Measurements from ENCODE around the gene FAM171A1. TPM values are rescaled to one million over a fixed set of nuclear protein-coding genes. Genes with fewer than 3 reads are reported as not detected.

The FAM171A1 gene
- total RNA-seq, 1 experiment from 2014 or later = 46.5 TPM

- Histone ChIP-seq H3K4me1 (ENCODE audit: insufficient read depth, low read length, poor library complexity, severe bottlenecking) (no peaks in the 10 kb centered on the region), H3K36me3 (ENCODE audit: insufficient read depth, low read length, poor library complexity, severe bottlenecking) (no peaks in the 10 kb centered on the region), H3K9me3 (ENCODE audit: low read depth, low read length, poor library complexity, severe bottlenecking) (no peaks in the 10 kb centered on the region), H3K27me3 (replicated peaks; ENCODE audit: insufficient read depth, low read depth, low read length, poor library complexity) (no peaks in the 10 kb centered on the region), H3K4me3 (ENCODE audit: low read depth, low read length, poor library complexity, severe bottlenecking) (no peak overlapping the region), H3K27ac (ENCODE audit: low read depth, low read length, poor library complexity, severe bottlenecking) (no peak overlapping the region)
- TF ChIP-seq CTCF (conservative IDR thresholded peaks at IDR 0.05; ENCODE audit: low read depth, low read length) (no peak), EZH2 (IDR thresholded peaks at IDR 0.05; ENCODE audit: borderline replicate concordance, low read depth, low read length, poor library complexity, severe bottlenecking) (no peak)
- intact Hi-C loops (cut with micrococcal nuclease; ENCODE audit: unreplicated experiment) = no loop called here
- BruUV-seq (replicated peaks) = no TSS peak
- ChIA-PET CTCF (no interaction called here), POLR2A (ENCODE audit: low non-redundant PET) (no interaction called here)
- no peak for DNase-seq (ENCODE audit: low spot score)
Measured at GRCh38 chr10:15223174-15223573, 147.9 kb downstream of the FAM171A1 start.

DNA sequence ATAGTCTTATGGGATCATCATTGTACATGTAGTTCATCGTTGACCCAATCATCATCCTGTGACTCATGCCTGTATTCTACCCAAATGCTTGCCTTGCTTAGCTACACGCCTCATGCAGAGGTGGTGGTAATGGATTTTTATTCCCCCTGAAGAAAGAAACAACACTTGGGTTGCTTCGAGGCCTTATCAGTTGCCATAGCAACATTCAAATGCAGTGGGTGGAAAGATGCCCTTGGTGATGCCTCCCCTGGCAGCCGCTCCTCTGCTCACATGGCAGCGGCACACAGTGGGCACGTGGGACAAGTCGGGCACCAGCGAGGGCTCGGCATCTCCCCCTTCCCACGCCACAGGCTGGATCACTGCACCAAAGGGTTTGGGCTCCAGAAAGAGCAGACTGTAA is 148.6 kb downstream of the FAM171A1 start:
- BruUV-seq (replicated peaks) = no TSS peak
- POLR2A ChIA-PET (ENCODE audit: low non-redundant PET) = no interaction called here
- H3K4me3 ChIP-seq (ENCODE audit: low read depth, low read length, poor library complexity, severe bottlenecking) = no peak overlapping the region
- no peaks in the 10 kb centered on the region for H3K9me3 ChIP-seq (ENCODE audit: low read depth, low read length, poor library complexity, severe bottlenecking)
- CTCF ChIA-PET = no interaction called here
- no peaks in the 10 kb centered on the region for H3K27me3 ChIP-seq (replicated peaks; ENCODE audit: insufficient read depth, low read depth, low read length, poor library complexity)
- H3K36me3 ChIP-seq (ENCODE audit: insufficient read depth, low read length, poor library complexity, severe bottlenecking) = no peaks in the 10 kb centered on the region
- no peak for DNase-seq (ENCODE audit: low spot score)
- no peaks in the 10 kb centered on the region for H3K4me1 ChIP-seq (ENCODE audit: insufficient read depth, low read length, poor library complexity, severe bottlenecking)
- H3K27ac ChIP-seq (ENCODE audit: low read depth, low read length, poor library complexity, severe bottlenecking) = no peak overlapping the region
- TF ChIP-seq EZH2 (IDR thresholded peaks at IDR 0.05; ENCODE audit: borderline replicate concordance, low read depth, low read length, poor library complexity, severe bottlenecking) = no peak
- no peak for TF ChIP-seq CTCF (conservative IDR thresholded peaks at IDR 0.05; ENCODE audit: low read depth, low read length)
- intact Hi-C loops (cut with micrococcal nuclease; ENCODE audit: unreplicated experiment) = no loop called here

DNA sequence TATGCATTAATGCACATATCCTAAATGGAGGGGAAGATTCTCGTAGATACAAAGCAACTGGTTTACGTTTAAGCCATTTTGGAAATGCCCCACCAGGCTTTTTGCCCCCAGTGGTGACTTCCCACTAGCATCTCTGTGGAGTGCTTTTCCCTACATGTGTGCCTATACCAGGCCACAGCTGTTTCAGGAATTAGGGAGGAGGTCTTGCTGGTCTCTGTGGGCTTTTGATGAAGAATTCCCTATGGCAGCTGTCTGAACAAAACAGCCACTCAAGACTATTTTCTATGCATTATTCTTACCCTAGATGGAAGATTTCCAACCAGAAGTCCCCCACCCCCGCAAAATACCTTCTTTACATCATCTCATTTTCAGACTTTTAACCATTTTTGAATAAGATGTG is 150.6 kb downstream of the FAM171A1 start:
- H3K4me1 ChIP-seq (ENCODE audit: insufficient read depth, low read length, poor library complexity, severe bottlenecking) = no peaks in the 10 kb centered on the region
- BruUV-seq (replicated peaks) = no TSS peak
- no peaks in the 10 kb centered on the region for H3K36me3 ChIP-seq (ENCODE audit: insufficient read depth, low read length, poor library complexity, severe bottlenecking)
- no peaks in the 10 kb centered on the region for H3K9me3 ChIP-seq (ENCODE audit: low read depth, low read length, poor library complexity, severe bottlenecking)
- ChIA-PET CTCF (no interaction called here), POLR2A (ENCODE audit: low non-redundant PET) (no interaction called here)
- no peak for TF ChIP-seq EZH2 (IDR thresholded peaks at IDR 0.05; ENCODE audit: borderline replicate concordance, low read depth, low read length, poor library complexity, severe bottlenecking)
- no peak for TF ChIP-seq CTCF (conservative IDR thresholded peaks at IDR 0.05; ENCODE audit: low read depth, low read length)
- no peak overlapping the region for H3K27ac ChIP-seq (ENCODE audit: low read depth, low read length, poor library complexity, severe bottlenecking)
- intact Hi-C loops (cut with micrococcal nuclease; ENCODE audit: unreplicated experiment) = no loop called here
- no peak for DNase-seq (ENCODE audit: low spot score)
- no peak overlapping the region for H3K4me3 ChIP-seq (ENCODE audit: low read depth, low read length, poor library complexity, severe bottlenecking)
- no peaks in the 10 kb centered on the region for H3K27me3 ChIP-seq (replicated peaks; ENCODE audit: insufficient read depth, low read depth, low read length, poor library complexity)
